Erythroblast (primary cell): ENCODE results near the gene ATF6.

Experiments used
- GATA1 ChIP-seq: IDR thresholded peaks from 2 replicates; pipeline ENCODE4 v1.6.1; 2011; ENCODE audit warnings: low read depth, mild to moderate bottlenecking, control low read depth, low read length, moderate library complexity
- POLR2A ChIP-seq: IDR thresholded peaks from 2 replicates; pipeline ENCODE4 v1.6.1; 2011; ENCODE audit warnings: mild to moderate bottlenecking, low read length

- TF ChIP-seq POLR2A, result no peak
- TF ChIP-seq GATA1, result no peak
Observed at GRCh38 chr1:161890574-161890973, 124.5 kb downstream of the ATF6 start.
